Activated naive CD8-positive, alpha-beta T cell treated with anti-CD3 and anti-CD28 coated beads for 36 hours (primary cell): Measurements from ENCODE around the gene POLRMT. TPM values are rescaled to one million over a fixed set of nuclear protein-coding genes. Genes with fewer than 3 reads are reported as not detected.

Source experiments
- DNase-seq: peaks from one replicate; pipeline ENCODE4 v3.0.0; 2021
- H3K27ac Mint-ChIP-seq: one replicate; pipeline ENCODE4 v1.8.0; 2022; ENCODE audit warnings: mild to moderate bottlenecking, moderate library complexity, mixed read lengths
- H3K27me3 Mint-ChIP-seq: one replicate; pipeline ENCODE4 v1.8.0; 2022; ENCODE audit warnings: mild to moderate bottlenecking, mixed read lengths
- H3K36me3 Mint-ChIP-seq: one replicate; pipeline ENCODE4 v1.8.0; 2021; ENCODE audit warnings: mild to moderate bottlenecking, mixed read lengths
- H3K4me1 Mint-ChIP-seq: one replicate; pipeline ENCODE4 v1.8.0; 2021; ENCODE audit warnings: mixed read lengths
- H3K4me3 Mint-ChIP-seq: one replicate; pipeline ENCODE4 v1.8.0; 2022; ENCODE audit warnings: mild to moderate bottlenecking, moderate library complexity, mixed read lengths
- H3K9me3 Mint-ChIP-seq: one replicate; pipeline ENCODE4 v1.8.0; 2022; ENCODE audit warnings: mixed read lengths
- total RNA-seq, 2 experiments: library from RNA; stranded (reverse); gene quantifications; one replicate each; pipeline ENCODE4 v1.2.3, GENCODE V29; 2021

POLRMT gene
- total RNA-seq, 2 experiments from 2014 or later = 73.3 to 74.6 TPM

GRCh38 chr19:644789-645188, 11.5 kb upstream of the POLRMT start:
- Mint-ChIP-seq H3K9me3 (no peaks in the 10 kb centered on the region), H3K4me1 (no peaks in the 10 kb centered on the region), H3K4me3 (no peak overlapping the region), H3K27ac (no peak overlapping the region), H3K27me3 (no peaks in the 10 kb centered on the region), H3K36me3 (peaks cover 9% of the 10 kb centered on the region)
- no peak for DNase-seq

GRCh38 chr19:644363-644762, 11.0 kb upstream of the POLRMT start:
- peaks cover 9% of the 10 kb centered on the region for H3K36me3 Mint-ChIP-seq
- H3K27me3 Mint-ChIP-seq = peaks cover 1% of the 10 kb centered on the region
- H3K9me3 Mint-ChIP-seq = no peaks in the 10 kb centered on the region
- peaks cover 2% of the 10 kb centered on the region for H3K4me1 Mint-ChIP-seq
- no peak overlapping the region for H3K27ac Mint-ChIP-seq
- DNase-seq = no peak
- no peak overlapping the region for H3K4me3 Mint-ChIP-seq

- DNase-seq = no peak
- Mint-ChIP-seq H3K27ac (no peak overlapping the region), H3K27me3 (peaks cover 4% of the 10 kb centered on the region), H3K36me3 (peaks cover 8% of the 10 kb centered on the region), H3K4me1 (peaks cover 5% of the 10 kb centered on the region), H3K4me3 (no peak overlapping the region), H3K9me3 (no peaks in the 10 kb centered on the region)
These were observed 10.4 kb upstream of the POLRMT start for GRCh38 chr19:643736-644135.

- Mint-ChIP-seq H3K27ac (no peak overlapping the region), H3K4me3 (peak overlapping the region; percentile 2)
These were observed 9.7 kb upstream of the POLRMT start for GRCh38 chr19:642767-643727.

GRCh38 chr19:641702-642101, 8.4 kb upstream of the POLRMT start:
- H3K36me3 Mint-ChIP-seq = peaks cover 4% of the 10 kb centered on the region
- H3K27ac Mint-ChIP-seq = no peak overlapping the region
- no peak overlapping the region for H3K4me3 Mint-ChIP-seq
- DNase-seq = no peak
- H3K9me3 Mint-ChIP-seq = no peaks in the 10 kb centered on the region
- peaks cover 4% of the 10 kb centered on the region for H3K27me3 Mint-ChIP-seq
- H3K4me1 Mint-ChIP-seq = peaks cover 7% of the 10 kb centered on the region

More at GRCh38 chr19:642767-643727, 9.7 kb upstream of the POLRMT start:
- peaks cover 4% of the 10 kb centered on the region for H3K27me3 Mint-ChIP-seq
- DNase-seq = no peak
- peaks cover 7% of the 10 kb centered on the region for H3K4me1 Mint-ChIP-seq
- H3K9me3 Mint-ChIP-seq = no peaks in the 10 kb centered on the region
- peaks cover 5% of the 10 kb centered on the region for H3K36me3 Mint-ChIP-seq

- H3K27me3 Mint-ChIP-seq = peaks cover 4% of the 10 kb centered on the region
- H3K36me3 Mint-ChIP-seq = peaks cover 2% of the 10 kb centered on the region
- no peak overlapping the region for H3K4me3 Mint-ChIP-seq
These were observed 7.4 kb upstream of the POLRMT start for GRCh38 chr19:640606-641189.

GRCh38 chr19:640161-640558, 6.8 kb upstream of the POLRMT start:
- H3K27ac Mint-ChIP-seq = no peak overlapping the region
- H3K4me1 Mint-ChIP-seq = peaks cover 7% of the 10 kb centered on the region

More at GRCh38 chr19:640606-641189, 7.4 kb upstream of the POLRMT start:
- Mint-ChIP-seq H3K9me3 (no peaks in the 10 kb centered on the region), H3K4me1 (peaks cover 7% of the 10 kb centered on the region), H3K27ac (no peak overlapping the region)
- DNase-seq = no peak

GRCh38 chr19:639253-640160, 6.2 kb upstream of the POLRMT start, which contains the start of gene FGF22:
TSS of gene FGF22 (plus strand) at chr19:639879. CDS start at chr19:639926, 47 bp downstream.
- Mint-ChIP-seq H3K27ac (peak within 1 kb of the TSS; percentile 22), H3K4me1 (peaks cover 7% of the 10 kb centered on the region), H3K9me3 (no peaks in the 10 kb centered on the region), H3K4me3 (peak within 1 kb of the TSS; percentile 73), H3K27me3 (peaks cover 4% of the 10 kb centered on the region), H3K36me3 (no peaks in the 10 kb centered on the region)
- DNase-seq = peak; percentile 92

More at GRCh38 chr19:640161-640558, 6.8 kb upstream of the POLRMT start:
- H3K4me3 Mint-ChIP-seq = no peak overlapping the region
- peaks cover 4% of the 10 kb centered on the region for H3K27me3 Mint-ChIP-seq
- DNase-seq = no peak
- H3K36me3 Mint-ChIP-seq = peaks cover 2% of the 10 kb centered on the region
- no peaks in the 10 kb centered on the region for H3K9me3 Mint-ChIP-seq

GRCh38 chr19:638906-639252, 5.5 kb upstream of the POLRMT start:
- peaks cover 11% of the 10 kb centered on the region for H3K4me1 Mint-ChIP-seq
- no peak for DNase-seq
- H3K27ac Mint-ChIP-seq = no peak overlapping the region
- peak overlapping the region; percentile 73 for H3K4me3 Mint-ChIP-seq
- peaks cover 4% of the 10 kb centered on the region for H3K27me3 Mint-ChIP-seq
- no peaks in the 10 kb centered on the region for H3K9me3 Mint-ChIP-seq
- H3K36me3 Mint-ChIP-seq = no peaks in the 10 kb centered on the region

- DNase-seq = no peak
- H3K4me3 Mint-ChIP-seq = no peak overlapping the region
- H3K27me3 Mint-ChIP-seq = peaks cover 4% of the 10 kb centered on the region
- no peaks in the 10 kb centered on the region for H3K9me3 Mint-ChIP-seq
- peaks cover 29% of the 10 kb centered on the region for H3K4me1 Mint-ChIP-seq
- H3K27ac Mint-ChIP-seq = no peak overlapping the region
- H3K36me3 Mint-ChIP-seq = peaks cover 18% of the 10 kb centered on the region
These were observed 1.8 kb upstream of the POLRMT start for GRCh38 chr19:634975-635652.

- peaks cover 24% of the 10 kb centered on the region for H3K4me1 Mint-ChIP-seq
- H3K27ac Mint-ChIP-seq = peak overlapping the region; percentile 95
- no peaks in the 10 kb centered on the region for H3K9me3 Mint-ChIP-seq
- DNase-seq = no peak
- no peaks in the 10 kb centered on the region for H3K27me3 Mint-ChIP-seq
- H3K4me3 Mint-ChIP-seq = peak overlapping the region; percentile 97
- H3K36me3 Mint-ChIP-seq = peaks cover 23% of the 10 kb centered on the region
These were observed 676 bp upstream of the POLRMT start for GRCh38 chr19:633786-634639.

- peak overlapping the region; percentile 95 for H3K27ac Mint-ChIP-seq
- no peaks in the 10 kb centered on the region for H3K9me3 Mint-ChIP-seq
- H3K27me3 Mint-ChIP-seq = no peaks in the 10 kb centered on the region
- peaks cover 29% of the 10 kb centered on the region for H3K36me3 Mint-ChIP-seq
- peak; percentile 66 for DNase-seq
- H3K4me1 Mint-ChIP-seq = peaks cover 23% of the 10 kb centered on the region
- peak overlapping the region; percentile 97 for H3K4me3 Mint-ChIP-seq
These were observed 714 bp downstream of the POLRMT start for GRCh38 chr19:632579-633067.

- H3K27me3 Mint-ChIP-seq = no peaks in the 10 kb centered on the region
- H3K27ac Mint-ChIP-seq = no peak overlapping the region
- H3K9me3 Mint-ChIP-seq = no peaks in the 10 kb centered on the region
- no peak for DNase-seq
- no peak overlapping the region for H3K4me3 Mint-ChIP-seq
- peaks cover 34% of the 10 kb centered on the region for H3K36me3 Mint-ChIP-seq
- peaks cover 25% of the 10 kb centered on the region for H3K4me1 Mint-ChIP-seq
These were observed 3.2 kb downstream of the POLRMT start for GRCh38 chr19:629961-630714.
